ENCODE results near the gene GLS.
"Not testable (repeated sequence)": the region's sequence is repeated elsewhere in the genome, so short reads cannot be mapped to it uniquely, and the experiment has no call there.

GLS gene

GRCh38 chr2:190880378-190881083 lies at the start of gene GLS:
TSS of gene GLS (plus strand) at chr2:190880821. CDS start at chr2:190881085, 264 bp downstream.
- peak; percentile 98 for DNase-seq

GRCh38 chr2:190831941-190832340 lies 48.7 kb upstream of the GLS start:
- peak; percentile 27 for DNase-seq

- DNase-seq, result no peak
These were observed 45.8 kb upstream of the GLS start for GRCh38 chr2:190834890-190835208.

GRCh38 chr2:190835303-190835930 lies 45.2 kb upstream of the GLS start:
- no peak for DNase-seq

GRCh38 chr2:190836767-190837166 lies 43.9 kb upstream of the GLS start:
- no peak for DNase-seq

- no peak for DNase-seq
These were observed 43.2 kb upstream of the GLS start for GRCh38 chr2:190837420-190837819.

GRCh38 chr2:190837952-190838361 lies 42.7 kb upstream of the GLS start:
- DNase-seq, result no peak

- no peak for DNase-seq
These were observed 42.1 kb upstream of the GLS start for GRCh38 chr2:190838492-190838910.

- no peak for DNase-seq
These were observed 40.0 kb upstream of the GLS start for GRCh38 chr2:190840569-190841172.

- DNase-seq, result no peak
These were observed 38.7 kb upstream of the GLS start for GRCh38 chr2:190841707-190842505.

- DNase-seq, result no peak
These were observed 38.0 kb upstream of the GLS start for GRCh38 chr2:190842606-190843104.

GRCh38 chr2:190843890-190844699 lies 36.5 kb upstream of the GLS start:
- peak; percentile 35 for DNase-seq

GRCh38 chr2:190844700-190845401 lies 35.8 kb upstream of the GLS start:
- peak; percentile 23 for DNase-seq

GRCh38 chr2:190846746-190847145 lies 33.9 kb upstream of the GLS start:
- DNase-seq, result no peak

GRCh38 chr2:190847504-190848081 lies 33.0 kb upstream of the GLS start:
- no peak for DNase-seq

- no peak for DNase-seq
These were observed 30.8 kb upstream of the GLS start for GRCh38 chr2:190849774-190850173.

GRCh38 chr2:190853022-190853421 lies 27.6 kb upstream of the GLS start:
- DNase-seq, result not testable (repeated sequence)

- peak; percentile 71 for DNase-seq
These were observed 26.9 kb upstream of the GLS start for GRCh38 chr2:190853531-190854383.

GRCh38 chr2:190854726-190855125 lies 25.9 kb upstream of the GLS start:
- no peak for DNase-seq

- no peak for DNase-seq
These were observed 25.4 kb upstream of the GLS start for GRCh38 chr2:190855245-190855644.

Measured in suppressor macrophage treated with lipopolysaccharide for 4 hours (primary cell).